ENCODE data around the gene GPSM1.
"Not testable (repeated sequence)": the region's sequence is repeated elsewhere in the genome, so short reads cannot be mapped to it uniquely, and the experiment has no call there.

The GPSM1 gene

DNA sequence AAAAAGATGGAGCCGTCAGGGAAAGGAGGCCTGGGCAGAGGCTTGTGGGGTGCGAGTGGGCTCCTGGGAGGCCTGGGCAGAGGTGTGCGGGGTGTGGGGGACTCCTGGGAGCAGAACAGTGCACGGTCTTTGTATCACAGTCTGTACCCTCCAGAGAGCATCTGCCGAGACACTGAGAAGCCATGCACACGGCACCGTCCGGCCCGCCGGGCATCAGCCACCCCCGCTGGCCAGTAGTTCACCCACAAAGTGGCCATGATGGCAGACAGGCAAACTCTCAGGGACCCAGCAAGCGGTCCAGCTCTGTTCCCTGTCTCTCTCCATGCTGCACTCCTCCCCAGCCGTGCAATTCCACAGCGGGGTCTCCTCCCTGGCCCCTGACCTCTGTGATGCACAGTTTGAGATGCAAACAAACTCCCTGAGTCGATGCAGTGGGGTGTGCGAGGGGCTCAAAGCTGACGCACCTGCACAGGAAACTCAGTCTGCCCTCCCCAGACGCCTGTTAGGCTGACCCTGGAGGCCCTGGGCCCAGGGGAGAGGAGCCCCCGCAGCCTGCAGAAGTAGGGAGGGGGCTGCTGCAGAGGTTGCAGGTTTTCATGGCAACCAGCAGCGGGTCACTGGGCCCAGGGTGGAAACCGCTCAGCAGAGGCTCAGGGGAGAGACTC is 9.1 kb upstream of the GPSM1 start:
- DNase-seq (ENCODE audit: low read depth): no peak

GRCh38 chr9:136318776-136319241 is 8.5 kb upstream of the GPSM1 start:
- DNase-seq (ENCODE audit: low read depth): no peak

DNA sequence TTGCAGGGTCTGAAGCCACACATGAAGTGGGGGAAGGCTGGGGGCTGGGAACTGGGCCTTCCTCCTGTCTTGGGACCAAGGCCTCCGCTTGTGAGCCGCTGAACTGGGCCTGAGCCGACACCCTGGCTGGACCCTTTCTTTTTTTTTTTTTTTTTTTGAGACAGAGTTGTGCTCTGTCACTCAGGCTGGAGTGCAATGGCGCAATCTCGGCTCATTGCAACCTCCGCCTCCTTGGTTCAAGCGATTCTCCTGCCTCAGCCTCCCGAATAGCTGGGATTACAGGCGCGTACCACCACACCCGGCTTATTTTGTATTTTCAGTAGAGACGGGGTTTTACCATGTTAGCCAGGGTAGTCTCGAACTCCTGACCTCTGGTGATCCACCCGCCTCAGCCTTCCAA is 8.1 kb upstream of the GPSM1 start:
- not testable (repeated sequence) for DNase-seq (ENCODE audit: low read depth)

DNA sequence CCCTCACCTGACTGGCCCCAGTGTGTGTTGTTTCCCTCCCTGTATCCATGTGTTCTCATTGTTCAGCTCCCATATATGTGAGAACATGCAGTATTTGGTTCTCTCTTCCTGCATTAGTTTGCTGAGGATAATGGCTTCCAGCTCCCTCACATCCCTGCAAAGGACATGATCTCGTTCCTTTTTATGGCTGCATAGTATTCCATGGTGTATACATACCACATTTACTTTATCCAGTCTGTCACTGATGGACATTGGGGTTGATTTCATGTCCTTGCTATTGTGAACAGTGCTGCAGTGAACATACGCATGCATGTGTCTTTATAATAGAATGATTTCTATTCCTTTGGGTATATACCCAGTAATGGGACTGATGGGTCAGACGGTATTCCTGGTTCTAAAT is 7.4 kb upstream of the GPSM1 start:
- not testable (repeated sequence) for DNase-seq (ENCODE audit: low read depth)

DNA sequence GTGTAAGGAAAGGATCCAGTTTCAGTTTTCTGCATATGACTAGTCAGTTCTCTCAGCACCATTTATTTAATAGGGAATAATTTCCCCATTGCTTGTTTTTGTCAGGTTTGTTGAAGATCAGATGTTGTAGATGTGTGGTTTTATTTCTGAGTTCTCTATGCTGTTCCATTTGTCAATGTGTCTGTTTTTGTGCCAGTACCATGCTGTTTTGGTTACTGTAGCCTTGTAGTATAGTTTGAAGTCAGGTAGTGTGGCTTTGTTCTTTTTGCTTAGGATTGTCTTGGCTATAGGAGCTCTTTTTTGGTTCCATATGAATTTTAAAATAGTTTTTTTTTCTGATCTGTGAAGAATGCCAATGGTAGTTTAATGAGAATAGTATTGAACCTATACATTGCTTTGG is 6.4 kb upstream of the GPSM1 start:
- not testable (repeated sequence) for DNase-seq (ENCODE audit: low read depth)

DNA sequence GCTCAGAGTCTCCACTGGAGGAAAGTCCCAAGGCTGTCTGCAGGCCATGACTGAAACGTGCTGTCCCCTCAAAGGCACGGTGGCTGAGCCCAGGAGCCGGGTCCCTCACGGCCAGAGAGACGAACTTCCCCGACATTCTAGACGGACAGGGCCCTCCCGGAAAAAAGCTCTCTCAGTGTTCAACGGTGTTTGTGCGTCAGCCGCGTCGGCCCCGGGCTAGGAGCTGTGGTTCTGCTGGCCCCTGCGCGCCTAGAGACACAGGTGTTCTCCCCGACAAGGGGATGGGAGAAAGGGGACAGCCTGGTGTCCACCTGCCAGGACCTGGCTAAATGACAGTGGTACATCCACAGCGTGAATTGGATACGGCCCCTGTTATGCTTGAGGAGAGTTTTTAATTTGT is 5.8 kb upstream of the GPSM1 start:
- no peak for DNase-seq (ENCODE audit: low read depth)

DNA sequence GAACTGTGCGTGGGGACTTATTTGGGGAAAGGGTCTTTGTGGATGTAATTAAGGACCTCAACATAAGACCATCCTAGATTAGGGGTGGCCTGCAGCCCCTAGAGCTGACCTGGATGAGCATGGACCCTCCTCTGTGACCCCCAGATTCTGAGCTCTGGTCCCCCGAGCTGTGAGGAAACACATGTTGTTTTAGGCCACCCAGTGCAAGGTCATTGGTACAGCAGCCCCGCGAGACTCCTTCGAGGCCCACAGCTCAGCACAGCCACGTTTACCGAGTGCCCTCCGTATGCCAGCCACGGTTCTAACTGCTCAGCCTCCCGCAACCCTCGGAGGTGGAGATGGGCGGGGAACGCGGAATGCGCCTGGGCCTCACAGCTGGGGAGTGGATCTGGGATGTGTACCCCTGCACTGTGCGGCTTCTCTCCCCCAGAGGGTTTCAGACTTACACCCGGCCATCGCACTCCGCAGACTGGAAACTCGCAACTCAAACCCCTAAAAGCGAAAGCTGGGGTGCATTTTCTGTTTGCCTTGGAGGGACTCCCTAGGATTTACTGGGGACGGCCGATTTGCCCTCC is 4.5 kb upstream of the GPSM1 start:
- DNase-seq (ENCODE audit: low read depth): no peak

DNA sequence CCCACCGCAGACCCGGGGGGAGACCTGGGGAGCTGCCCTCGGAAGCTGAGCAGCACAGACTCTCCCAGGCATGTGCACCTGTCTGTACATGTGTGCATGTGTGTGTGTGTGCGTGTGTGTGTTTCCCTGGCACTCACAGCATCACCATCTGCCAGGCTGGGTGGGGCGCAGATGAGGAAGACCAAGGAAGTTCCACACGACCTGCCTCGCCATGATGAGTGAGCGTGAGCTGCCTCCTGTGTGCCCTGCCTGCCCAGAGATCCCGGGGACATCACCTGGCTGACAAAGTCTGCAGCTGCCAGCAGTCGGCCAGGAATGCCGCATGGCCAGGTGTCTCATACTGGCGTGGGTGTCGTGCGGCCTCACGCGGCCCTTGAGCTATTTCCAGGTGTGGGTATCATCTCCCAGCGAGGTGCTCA is 4.0 kb upstream of the GPSM1 start:
- no peak for DNase-seq (ENCODE audit: low read depth)

DNA sequence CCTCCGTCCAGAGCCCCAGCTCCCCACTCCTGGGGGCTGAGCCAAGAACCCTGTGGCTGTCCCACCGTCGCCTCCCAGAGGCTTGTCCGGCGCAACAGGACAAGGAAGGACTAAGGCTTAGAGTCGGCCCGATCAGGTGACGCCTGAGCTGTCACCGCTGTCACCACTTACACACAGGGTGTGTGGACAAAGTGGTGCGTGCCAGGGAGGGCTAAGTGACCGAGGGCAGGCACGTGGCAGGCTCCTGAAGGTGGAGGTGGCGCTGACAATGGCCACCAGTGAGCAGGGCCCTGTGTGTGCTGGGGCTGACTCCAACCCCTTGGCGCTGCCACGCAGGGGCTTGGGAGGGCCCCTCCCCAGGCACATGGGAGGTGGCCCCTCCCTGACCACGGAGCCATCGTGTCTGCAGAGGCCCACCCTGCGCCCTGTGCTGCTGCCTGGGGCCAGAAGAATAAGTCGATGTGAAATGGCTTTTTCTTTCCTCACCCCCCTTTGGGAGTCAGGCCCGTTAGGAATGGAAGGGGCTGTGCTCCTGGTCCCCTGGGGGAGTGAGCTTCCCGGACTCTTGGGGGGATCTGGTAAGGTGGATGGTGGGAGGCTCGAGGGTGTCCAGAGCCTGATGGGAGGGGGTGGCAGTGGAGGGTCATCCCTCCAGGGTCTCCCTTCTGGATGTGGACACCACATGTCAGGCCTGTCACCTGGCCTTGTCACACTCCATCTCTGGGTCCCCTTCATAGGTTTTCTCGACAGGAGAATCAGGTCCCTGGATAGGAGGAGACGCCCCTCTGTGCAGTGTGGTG is 2.6 kb upstream of the GPSM1 start:
- no peak for DNase-seq (ENCODE audit: low read depth)

GRCh38 chr9:136325358-136325757 is 2.0 kb upstream of the GPSM1 start:
- no peak for DNase-seq (ENCODE audit: low read depth)

DNA sequence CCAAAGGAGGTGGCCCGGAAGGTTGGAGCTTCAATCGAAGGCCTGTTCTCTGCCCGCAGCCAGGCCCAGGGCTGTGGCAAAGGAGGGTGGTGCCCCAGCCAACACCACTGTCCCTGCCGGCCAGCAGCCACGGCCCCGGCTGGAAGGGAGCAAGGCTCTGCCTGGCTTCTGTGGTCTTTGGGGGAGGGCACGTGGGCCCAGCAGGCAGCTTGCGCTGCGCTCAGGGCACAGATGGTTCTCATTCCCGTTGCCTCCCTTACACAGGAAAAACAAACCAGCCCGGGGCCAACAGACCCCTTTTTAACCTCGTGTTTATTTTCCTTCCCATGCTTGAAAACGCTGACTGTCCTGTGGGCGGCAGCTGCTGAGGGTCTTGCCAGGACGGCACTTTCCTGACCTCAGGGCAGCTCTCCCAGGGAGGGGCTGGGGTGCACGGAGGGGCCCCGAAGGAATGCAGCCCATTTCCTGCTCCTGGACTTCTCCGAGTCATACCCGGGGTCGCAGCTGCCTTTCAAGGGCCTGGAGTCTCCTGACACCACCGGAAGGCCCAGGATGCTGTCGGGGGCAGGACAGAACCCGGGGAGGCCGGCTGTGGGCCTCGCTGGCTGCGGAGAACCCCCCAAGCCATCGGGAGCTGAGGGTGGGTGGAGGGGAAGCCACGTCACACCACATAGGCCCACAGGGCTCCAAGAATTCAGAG is 1.1 kb upstream of the GPSM1 start:
- no peak for DNase-seq (ENCODE audit: low read depth)

GRCh38 chr9:136326761-136327303 is 507 bp upstream of the GPSM1 start:
- DNase-seq (ENCODE audit: low read depth): no peak

DNA sequence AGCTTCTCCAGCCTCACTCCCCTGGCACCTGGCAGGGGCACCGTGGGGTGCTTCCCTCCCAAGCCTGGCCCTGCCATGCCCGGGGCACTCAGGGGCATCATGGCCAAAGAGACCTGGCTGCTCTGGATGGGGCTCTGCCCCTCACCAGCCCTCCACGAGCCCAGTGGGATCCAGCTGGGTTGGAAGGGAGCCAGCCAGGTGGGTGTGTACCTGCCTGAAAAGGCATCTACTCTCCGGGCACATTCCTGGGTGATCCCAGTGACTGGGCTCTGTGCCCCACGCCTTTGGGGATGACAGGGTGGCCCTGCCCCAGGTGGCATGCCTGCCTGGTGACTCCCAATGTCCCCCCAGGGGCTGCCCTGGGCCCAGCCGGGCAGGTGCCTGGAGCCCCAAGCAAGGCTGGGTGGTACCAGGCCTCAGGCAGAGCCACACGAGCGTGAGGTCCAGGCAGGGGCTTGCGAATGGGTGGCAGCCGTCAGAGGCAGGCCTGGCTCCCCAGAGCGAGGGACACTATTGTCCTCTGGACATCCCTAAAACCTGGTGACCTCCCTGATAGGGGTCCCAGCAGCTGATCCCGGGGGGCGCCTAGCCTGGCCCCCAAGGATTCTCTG is 777 bp downstream of the GPSM1 start:
- no peak for DNase-seq (ENCODE audit: low read depth)

GRCh38 chr9:136328622-136329041 is 1.3 kb downstream of the GPSM1 start:
- no peak for DNase-seq (ENCODE audit: low read depth)

DNA sequence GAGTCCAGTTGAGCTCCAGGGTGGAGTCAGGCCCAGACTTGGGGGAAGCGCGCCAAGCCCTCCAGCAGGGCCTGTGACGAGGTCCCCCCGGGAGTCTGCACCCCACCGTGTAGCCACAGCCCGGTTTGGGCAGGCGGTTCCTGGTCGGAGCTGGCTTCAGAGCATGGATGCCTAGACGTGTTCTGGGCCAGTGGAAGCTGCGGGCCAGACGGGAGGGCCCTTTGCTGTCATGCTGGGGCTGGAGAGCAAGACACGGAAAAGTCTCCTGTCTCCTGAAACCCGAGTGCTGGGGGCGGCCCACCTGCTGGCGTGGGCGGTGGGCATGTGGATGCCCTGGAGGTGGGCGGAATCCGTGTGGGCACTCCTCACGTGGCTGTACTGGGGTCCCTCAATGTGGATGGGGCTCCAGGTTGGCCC is 1.9 kb downstream of the GPSM1 start:
- DNase-seq (ENCODE audit: low read depth): no peak

GRCh38 chr9:136329636-136330405 is 2.5 kb downstream of the GPSM1 start:
- DNase-seq (ENCODE audit: low read depth): no peak

GRCh38 chr9:136330406-136330990 is 3.2 kb downstream of the GPSM1 start:
- no peak for DNase-seq (ENCODE audit: low read depth)

DNA sequence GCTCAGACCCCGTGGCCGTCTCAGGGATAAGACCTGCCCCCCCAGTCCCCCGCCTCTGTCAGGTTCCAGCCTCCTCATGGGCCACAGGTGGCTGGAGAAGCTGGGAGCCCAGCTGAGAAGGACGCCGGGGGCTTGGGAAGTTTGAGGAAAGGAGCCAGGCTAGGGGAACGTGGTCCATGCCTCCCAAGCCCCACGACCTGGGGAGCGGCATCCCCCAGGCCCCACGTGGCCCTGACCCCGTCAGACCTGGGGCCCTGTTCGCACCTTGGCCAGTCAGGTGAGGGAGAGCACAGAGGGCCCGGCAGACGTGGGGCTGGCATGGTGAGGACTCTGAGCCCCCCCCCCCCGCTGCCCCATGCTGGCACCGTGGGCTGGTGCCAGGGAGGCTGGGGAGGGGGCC is 3.7 kb downstream of the GPSM1 start:
- no peak for DNase-seq (ENCODE audit: low read depth)

GRCh38 chr9:136331556-136332481 is 4.5 kb downstream of the GPSM1 start:
- no peak for DNase-seq (ENCODE audit: low read depth)

All from stimulated activated CD8-positive, alpha-beta memory T cell treated with anti-CD3 and anti-CD28 coated beads, Interleukin-12 subunit alpha, Interleukin-12 subunit beta, amount 100 ng/mL, for 1 hour (primary cell).